Measurements from ENCODE around the gene PON3. TPM values are rescaled to one million over a fixed set of nuclear protein-coding genes. Genes with fewer than 3 reads are reported as not detected.

PON3 gene
- 0.46 to 0.85 TPM (median 0.51 TPM) in 3 replicates for polyA plus RNA-seq
- polyA plus RNA-seq (2011; ENCODE audit: low read depth) = not detected
- polyA plus RNA-seq (2011; cell fraction: cytosol; rRNA removed) = 0.42 and 0.80 TPM in 2 replicates
- polyA plus RNA-seq (2011; cell fraction: nucleus; rRNA removed) = 0.84 and 1.4 TPM in 2 replicates
- 0.27 and 0.52 TPM in 2 replicates for polyA plus RNA-seq (2012; ENCODE audit: low replicate concordance)
- polyA minus RNA-seq = 0.66 to 1.0 TPM in 2 of 3 replicates, not detected in the other
- not detected for polyA minus RNA-seq (2011; cell fraction: cytosol; rRNA and poly(A)+ RNA removed)
- polyA minus RNA-seq (2011; cell fraction: nucleus; rRNA and poly(A)+ RNA removed) = 1.3 and 1.5 TPM in 2 replicates

DNA sequence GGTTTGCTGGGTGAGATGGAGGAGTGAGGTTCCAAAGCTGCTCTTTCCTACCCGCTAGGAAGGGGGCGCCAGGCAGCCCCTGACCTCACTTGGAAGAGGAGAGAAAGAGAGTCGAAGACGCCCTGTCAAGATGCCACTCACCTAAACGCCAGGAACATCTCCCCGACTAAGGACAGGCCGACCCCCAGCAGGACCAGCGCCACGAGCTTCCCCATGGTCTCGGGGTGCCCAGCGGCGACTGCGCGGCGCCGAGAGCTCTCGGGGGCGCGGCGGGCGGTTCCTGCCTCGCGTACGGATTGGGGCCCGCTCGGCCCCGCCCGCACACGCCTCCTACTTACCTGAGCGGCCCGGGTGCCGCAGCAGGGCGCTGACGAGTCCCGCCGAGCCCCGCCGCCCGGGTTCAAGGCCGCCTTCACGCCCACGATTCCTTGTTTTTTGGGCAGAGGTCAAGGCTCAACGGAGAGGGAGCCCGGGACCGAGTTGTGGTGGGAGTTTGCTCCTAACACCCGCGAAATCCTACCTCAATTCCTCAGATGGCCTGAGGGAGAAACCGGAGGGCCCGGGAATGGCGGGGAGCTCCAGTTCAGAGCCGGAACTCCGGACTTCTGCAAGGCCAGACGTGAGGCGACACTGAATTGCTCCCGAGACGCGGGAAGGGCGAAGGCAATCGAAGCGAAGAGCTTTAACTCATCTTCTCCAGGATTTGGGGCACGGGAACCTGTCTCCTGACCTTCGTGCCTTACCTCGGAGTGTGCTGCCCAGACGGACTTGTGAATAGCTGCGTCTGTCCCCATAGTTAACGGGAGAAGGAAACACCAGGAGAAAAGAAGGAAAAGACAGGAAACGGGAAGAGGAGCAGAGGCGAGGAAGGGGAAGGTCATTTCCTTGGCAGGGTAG is at the start of gene PON3:
Gene PON3 (minus strand): TSS at position 240 of the 897 bp plus-strand sequence. CDS start 25 bp downstream, at position 215.
- dilution Hi-C loops (cut with MboI; ENCODE audit: extremely low pct_ligation_motif_present, low sequenced_read_pairs) = no loop called here
- Histone ChIP-seq H3K9ac (ENCODE audit: control insufficient read depth, extremely low read depth, insufficient read depth, low read length) (peak within 1 kb of the TSS; percentile 67), H3K4me3 (ENCODE audit: control insufficient read depth in 2 of 3, extremely low read depth in 1 of 3, insufficient read depth in 2 of 3, low read depth in 1 of 3, low read length in 3 of 3) (peak within 1 kb of the TSS; percentile 53 to 75 (median 53)), H3K9me3 (ENCODE audit: control insufficient read depth, low read depth, low read length) (no peaks in the 10 kb centered on the region), H3K4me2 (ENCODE audit: control insufficient read depth, extremely low read depth, insufficient read depth, low read depth, low read length) (peak within 1 kb of the TSS; percentile 55), H4K20me1 (ENCODE audit: control insufficient read depth, extremely low read depth, insufficient read depth, low read length) (no peaks in the 10 kb centered on the region), H3K79me2 (ENCODE audit: control insufficient read depth, insufficient read depth, low read length) (no peaks in the 10 kb centered on the region), H3K9me1 (ENCODE audit: control insufficient read depth, extremely low read depth, insufficient read depth, low read length) (no peaks in the 10 kb centered on the region), H3K36me3 (ENCODE audit: control insufficient read depth in 2 of 2, extremely low read depth in 1 of 2, insufficient read depth in 2 of 2, low read length in 2 of 2) (no peaks in the 10 kb centered on the region), H3K27me3 (ENCODE audit: control insufficient read depth, extremely low read depth, insufficient read depth, low read length) (no peaks in the 10 kb centered on the region), H3K4me1 (ENCODE audit: control insufficient read depth, extremely low read depth, insufficient read depth, low read length) (peaks cover 7% of the 10 kb centered on the region), H2AFZ (ENCODE audit: control insufficient read depth, low read length) (peak within 1 kb of the TSS; percentile 72), H3K27ac (ENCODE audit: control insufficient read depth, insufficient read depth, low read length) (peak within 1 kb of the TSS; percentile 34)
- FAIRE-seq = no peak
- no peak for DNase-seq (ENCODE audit: low read depth, low spot score)
- TF ChIP-seq EZH2 (IDR thresholded peaks at IDR 0.05; ENCODE audit: low read length) = no peak
- TF ChIP-seq, protein P1, sequence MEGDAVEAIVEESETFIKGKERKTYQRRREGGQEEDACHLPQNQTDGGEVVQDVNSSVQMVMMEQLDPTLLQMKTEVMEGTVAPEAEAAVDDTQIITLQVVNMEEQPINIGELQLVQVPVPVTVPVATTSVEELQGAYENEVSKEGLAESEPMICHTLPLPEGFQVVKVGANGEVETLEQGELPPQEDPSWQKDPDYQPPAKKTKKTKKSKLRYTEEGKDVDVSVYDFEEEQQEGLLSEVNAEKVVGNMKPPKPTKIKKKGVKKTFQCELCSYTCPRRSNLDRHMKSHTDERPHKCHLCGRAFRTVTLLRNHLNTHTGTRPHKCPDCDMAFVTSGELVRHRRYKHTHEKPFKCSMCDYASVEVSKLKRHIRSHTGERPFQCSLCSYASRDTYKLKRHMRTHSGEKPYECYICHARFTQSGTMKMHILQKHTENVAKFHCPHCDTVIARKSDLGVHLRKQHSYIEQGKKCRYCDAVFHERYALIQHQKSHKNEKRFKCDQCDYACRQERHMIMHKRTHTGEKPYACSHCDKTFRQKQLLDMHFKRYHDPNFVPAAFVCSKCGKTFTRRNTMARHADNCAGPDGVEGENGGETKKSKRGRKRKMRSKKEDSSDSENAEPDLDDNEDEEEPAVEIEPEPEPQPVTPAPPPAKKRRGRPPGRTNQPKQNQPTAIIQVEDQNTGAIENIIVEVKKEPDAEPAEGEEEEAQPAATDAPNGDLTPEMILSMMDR (optimal IDR thresholded peaks at IDR 0.05 in 1 of 3, IDR thresholded peaks at IDR 0.05 in 1 of 3, conservative IDR thresholded peaks at IDR 0.05 in 1 of 3; ENCODE audit: extremely low read depth in 1 of 3, insufficient read depth in 2 of 3, low read length in 3 of 3) = peak; percentile 60 to 70 (median 62)

DNA sequence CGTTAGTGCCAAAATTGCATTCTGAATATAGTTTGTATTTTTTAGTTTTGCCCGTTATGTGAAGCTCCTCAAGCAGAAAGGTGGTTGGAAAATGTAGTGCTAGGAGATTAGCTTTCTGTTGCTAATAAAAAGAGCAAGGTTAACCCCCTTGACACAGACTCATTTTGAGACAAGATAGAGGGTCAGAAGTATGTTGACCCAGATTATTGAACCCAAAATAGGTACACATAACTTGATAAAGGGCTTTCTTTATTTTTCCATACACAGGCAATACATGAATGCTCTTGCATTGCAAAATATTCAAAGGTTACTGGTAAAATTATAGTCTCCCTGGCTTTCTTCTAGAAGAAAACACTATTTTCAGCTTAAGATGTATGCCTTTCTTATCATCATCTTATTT is 48.6 kb upstream of the PON3 start:
- Histone ChIP-seq H3K79me2 (ENCODE audit: control insufficient read depth, insufficient read depth, low read length) (no peaks in the 10 kb centered on the region), H3K27me3 (ENCODE audit: control insufficient read depth, extremely low read depth, insufficient read depth, low read length) (no peaks in the 10 kb centered on the region), H2AFZ (ENCODE audit: control insufficient read depth, low read length) (no peak overlapping the region), H3K9me3 (ENCODE audit: control insufficient read depth, low read depth, low read length) (no peaks in the 10 kb centered on the region), H3K36me3 (ENCODE audit: control insufficient read depth in 2 of 2, extremely low read depth in 1 of 2, insufficient read depth in 2 of 2, low read length in 2 of 2) (no peaks in the 10 kb centered on the region), H3K4me1 (ENCODE audit: control insufficient read depth, extremely low read depth, insufficient read depth, low read length) (no peaks in the 10 kb centered on the region), H3K27ac (ENCODE audit: control insufficient read depth, insufficient read depth, low read length) (no peak overlapping the region), H4K20me1 (ENCODE audit: control insufficient read depth, extremely low read depth, insufficient read depth, low read length) (no peaks in the 10 kb centered on the region), H3K4me3 (ENCODE audit: control insufficient read depth in 2 of 3, extremely low read depth in 1 of 3, insufficient read depth in 2 of 3, low read depth in 1 of 3, low read length in 3 of 3) (no peak overlapping the region), H3K9me1 (ENCODE audit: control insufficient read depth, extremely low read depth, insufficient read depth, low read length) (no peaks in the 10 kb centered on the region), H3K4me2 (ENCODE audit: control insufficient read depth, extremely low read depth, insufficient read depth, low read depth, low read length) (no peak overlapping the region), H3K9ac (ENCODE audit: control insufficient read depth, extremely low read depth, insufficient read depth, low read length) (no peak overlapping the region)
- dilution Hi-C loops (cut with MboI; ENCODE audit: extremely low pct_ligation_motif_present, low sequenced_read_pairs) = no loop called here
- DNase-seq (ENCODE audit: low read depth, low spot score) (no peak), FAIRE-seq (no peak)
- TF ChIP-seq, protein P1 (optimal IDR thresholded peaks at IDR 0.05 in 1 of 3, IDR thresholded peaks at IDR 0.05 in 1 of 3, conservative IDR thresholded peaks at IDR 0.05 in 1 of 3; ENCODE audit: extremely low read depth in 1 of 3, insufficient read depth in 2 of 3, low read length in 3 of 3) = no peak
- TF ChIP-seq EZH2 (IDR thresholded peaks at IDR 0.05; ENCODE audit: low read length) = no peak
